GM13976 (cell line): ENCODE results near the gene C8B.

Experiments used
- DNase-seq: peaks from one replicate; pipeline ENCODE4 v3.0.0; 2012; ENCODE audit warnings: low spot score
- CTCF ChIP-seq: IDR thresholded peaks from 2 replicates; pipeline ENCODE4 v1.5.1; 2012; ENCODE audit warnings: borderline replicate concordance, mild to moderate bottlenecking; ENCODE audit not compliant: insufficient read depth; ENCODE audit errors: extremely low read depth, missing control alignments, control extremely low read depth
- in situ Hi-C: fragments of 300-500 bp; cut with MboI; formaldehyde crosslinking; loops from one replicate; pipeline ENCODE4 v1.12.0; 2022; ENCODE audit warnings: low sequenced_read_pairs, mixed read lengths, inconsistent platforms; ENCODE audit not compliant: unreplicated experiment

The C8B gene

GRCh38 chr1:56903778-56904177 is 62.0 kb downstream of the C8B start:
- in situ Hi-C loops = no loop called here
- no peak for TF ChIP-seq CTCF
- DNase-seq = no peak

DNA sequence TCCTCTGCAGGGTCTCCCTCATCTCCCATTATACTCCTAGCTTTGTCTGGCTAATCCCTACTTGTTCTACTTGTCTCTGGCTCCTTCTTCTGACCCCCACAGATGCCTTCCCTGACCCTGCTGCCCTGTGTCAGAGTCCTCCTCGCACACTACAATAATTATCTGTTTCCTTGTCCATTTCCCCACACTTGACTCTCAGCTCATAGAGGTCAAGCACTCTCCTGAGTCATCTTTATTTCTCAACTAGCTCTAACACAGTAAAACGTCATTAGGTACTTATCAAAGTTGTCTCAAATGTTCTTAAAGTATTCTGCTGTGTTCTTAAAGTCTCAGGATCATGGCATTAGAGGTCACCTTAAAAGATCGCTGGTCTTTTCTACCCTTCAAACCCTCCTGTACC is 64.1 kb downstream of the C8B start:
- no peak for TF ChIP-seq CTCF
- DNase-seq = no peak
- in situ Hi-C loops = no loop called here

GRCh38 chr1:56898879-56899278 is 66.9 kb downstream of the C8B start:
- in situ Hi-C loops = no loop called here
- DNase-seq = no peak
- no peak for TF ChIP-seq CTCF

DNA sequence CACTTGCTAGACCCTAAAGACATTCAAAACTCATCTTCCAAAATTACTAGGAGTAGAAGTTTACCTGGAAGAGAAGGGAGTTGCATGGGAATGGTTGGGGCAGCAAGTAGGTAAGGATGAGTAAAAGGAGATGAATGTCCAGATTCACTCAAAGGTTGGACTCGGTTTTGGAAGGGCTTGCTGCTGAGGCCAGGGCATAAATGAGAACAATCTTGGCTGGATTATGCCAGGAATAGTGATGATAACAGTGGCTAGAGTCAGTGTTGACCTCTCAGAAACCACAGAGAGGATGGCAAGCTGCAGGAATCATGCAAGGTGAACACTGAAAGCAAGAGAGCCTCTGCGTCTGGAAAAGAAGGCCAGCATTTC is 67.8 kb downstream of the C8B start:
- in situ Hi-C loops = no loop called here
- no peak for TF ChIP-seq CTCF

GRCh38 chr1:56897150-56898004 is 68.4 kb downstream of the C8B start:
- TF ChIP-seq CTCF = no peak
- no peak for DNase-seq
- in situ Hi-C loops = no loop called here

More for the DNA sequence above, 67.8 kb downstream of the C8B start:
- no peak for DNase-seq

GRCh38 chr1:56894014-56894413 is 71.8 kb downstream of the C8B start:
- in situ Hi-C loops = no loop called here
- TF ChIP-seq CTCF = no peak
- DNase-seq = no peak
